H9 (cell line): ENCODE data around the gene NTSR1. TPM values are rescaled to one million over a fixed set of nuclear protein-coding genes. Genes with fewer than 3 reads are reported as not detected.

Experiments used
- DNase-seq: peaks from one replicate; pipeline ENCODE4 v3.0.0-alpha.2; 2017
- H2AFZ ChIP-seq: one replicate; pipeline ENCODE4 v1.6.1; 2013; ENCODE audit warnings: mild to moderate bottlenecking, low read length, control low read depth, moderate library complexity
- H2AK5ac ChIP-seq: 2 replicates; pipeline ENCODE4 v1.6.1; 2013; ENCODE audit warnings: low read length, control low read depth, mixed read lengths; ENCODE audit not compliant: insufficient read length
- H2BK120ac ChIP-seq: one replicate; pipeline ENCODE4 v1.6.1; 2013; ENCODE audit warnings: low read depth, mild to moderate bottlenecking, low read length, control low read depth, inconsistent platforms; ENCODE audit not compliant: poor library complexity, severe bottlenecking
- H2BK12ac ChIP-seq: 2 replicates; pipeline ENCODE4 v1.6.1; 2013; ENCODE audit warnings: low read length, control low read depth, mixed read lengths, low read depth; ENCODE audit not compliant: insufficient read length
- H2BK15ac ChIP-seq: 2 replicates; pipeline ENCODE4 v1.6.1; 2013; ENCODE audit warnings: low read depth, low read length, control low read depth
- H2BK20ac ChIP-seq: one replicate; pipeline ENCODE4 v1.6.1; 2013; ENCODE audit warnings: low read depth, mild to moderate bottlenecking, low read length, control low read depth, inconsistent platforms; ENCODE audit not compliant: poor library complexity, severe bottlenecking
- H2BK5ac ChIP-seq: 2 replicates; pipeline ENCODE4 v1.6.1; 2013; ENCODE audit warnings: low read length, control low read depth, mixed read lengths; ENCODE audit not compliant: insufficient read length
- H3K14ac ChIP-seq: 2 replicates; pipeline ENCODE4 v1.6.1; 2013; ENCODE audit warnings: low read length, control low read depth; ENCODE audit not compliant: insufficient read depth
- H3K18ac ChIP-seq: 2 replicates; pipeline ENCODE4 v1.6.1; 2013; ENCODE audit warnings: low read depth, mild to moderate bottlenecking, mixed read lengths, low read length, control low read depth; ENCODE audit not compliant: insufficient read length
- H3K23ac ChIP-seq: 2 replicates; pipeline ENCODE4 v1.6.1; 2013; ENCODE audit warnings: low read length, control low read depth, mixed read lengths, low read depth; ENCODE audit not compliant: insufficient read length
- H3K23me2 ChIP-seq: 2 replicates; pipeline ENCODE4 v1.6.1; 2013; ENCODE audit warnings: low read depth, mild to moderate bottlenecking, mixed read lengths, low read length, control low read depth; ENCODE audit not compliant: insufficient read length, poor library complexity, severe bottlenecking
- H3K27ac ChIP-seq: 2 replicates; pipeline ENCODE4 v1.5.1; 2013; ENCODE audit warnings: low read length, control low read depth, mixed read lengths, low read depth; ENCODE audit not compliant: insufficient read length
- H3K27me3 ChIP-seq: 2 replicates; pipeline ENCODE4 v1.6.1; 2013; ENCODE audit warnings: low read length, control low read depth, inconsistent platforms; ENCODE audit not compliant: insufficient read depth
- H3K4ac ChIP-seq: 2 replicates; pipeline ENCODE4 v1.6.1; 2013; ENCODE audit warnings: low read depth, mild to moderate bottlenecking, control low read depth, inconsistent platforms, low read length, moderate library complexity
- H3K4me1 ChIP-seq: 2 replicates; pipeline ENCODE4 v1.6.1; 2013; ENCODE audit warnings: low read length, control low read depth, inconsistent platforms; ENCODE audit not compliant: insufficient read depth
- H3K4me2 ChIP-seq: 2 replicates; pipeline ENCODE4 v1.6.1; 2013; ENCODE audit warnings: low read length, control low read depth, mixed read lengths; ENCODE audit not compliant: insufficient read length, insufficient read depth
- H3K56ac ChIP-seq: 2 replicates; pipeline ENCODE4 v1.6.1; 2013; ENCODE audit warnings: low read depth, mild to moderate bottlenecking, mixed read lengths, low read length, control low read depth; ENCODE audit not compliant: insufficient read length
- H3K79me1 ChIP-seq: 2 replicates; pipeline ENCODE4 v1.6.1; 2013; ENCODE audit warnings: low read depth, mild to moderate bottlenecking, moderate library complexity, low read length, control low read depth, inconsistent platforms; ENCODE audit not compliant: insufficient read depth, poor library complexity, severe bottlenecking
- H3K79me2 ChIP-seq: 2 replicates; pipeline ENCODE4 v1.6.1; 2013; ENCODE audit warnings: low read length, control low read depth, inconsistent platforms; ENCODE audit not compliant: insufficient read depth
- H3K9ac ChIP-seq: 2 replicates; pipeline ENCODE4 v1.6.1; 2013; ENCODE audit warnings: low read length, control low read depth, mixed read lengths; ENCODE audit not compliant: insufficient read length; ENCODE audit errors: extremely low read depth
- H3K9me3 ChIP-seq: one replicate; pipeline ENCODE4 v1.6.1; 2013; ENCODE audit warnings: low read depth, low read length, inconsistent platforms; ENCODE audit not compliant: control insufficient read depth
- H3T11ph ChIP-seq: one replicate; pipeline ENCODE4 v1.6.1; 2013; ENCODE audit warnings: mild to moderate bottlenecking, low read length, control low read depth, inconsistent platforms
- H4K20me1 ChIP-seq: one replicate; pipeline ENCODE4 v1.6.1; 2013; ENCODE audit not compliant: control insufficient read depth, insufficient read length, insufficient read depth
- H4K5ac ChIP-seq: 2 replicates; pipeline ENCODE4 v1.6.1; 2013; ENCODE audit warnings: low read depth, mild to moderate bottlenecking, mixed read lengths, low read length, control low read depth; ENCODE audit not compliant: insufficient read length
- H4K8ac ChIP-seq: replicated peaks from 2 replicates; pipeline ENCODE4 v1.6.1; 2013; ENCODE audit warnings: low read length, control low read depth, mixed read lengths, low read depth; ENCODE audit not compliant: insufficient read length
- H4K91ac ChIP-seq: 2 replicates; pipeline ENCODE4 v1.6.1; 2013; ENCODE audit warnings: low read depth, mild to moderate bottlenecking, moderate library complexity, mixed read lengths, low read length, control low read depth; ENCODE audit not compliant: insufficient read length
- H3K27ac Mint-ChIP-seq, 3 experiments: 2 replicates in 2 of 3; 3 replicates in 1 of 3; pipeline ENCODE4 v1.8.0; 2020 to 2021; ENCODE audit warnings: mixed read lengths in 3 of 3, mild to moderate bottlenecking in 1 of 3, moderate library complexity in 1 of 3
- H3K27me3 Mint-ChIP-seq: 2 replicates; pipeline ENCODE4 v1.8.0; 2021; ENCODE audit warnings: low read depth, mild to moderate bottlenecking, moderate library complexity, mixed read lengths
- H3K36me3 Mint-ChIP-seq, 3 experiments: 2 replicates in 2 of 3; 3 replicates in 1 of 3; pipeline ENCODE4 v1.8.0; 2020 to 2021; ENCODE audit warnings: low read depth in 3 of 3, mixed read lengths in 3 of 3; ENCODE audit not compliant: insufficient read depth in 1 of 3
- H3K4me1 Mint-ChIP-seq, 2 experiments: 2 replicates each; pipeline ENCODE4 v1.8.0; 2020; ENCODE audit warnings: mixed read lengths in 2 of 2
- H3K4me3 Mint-ChIP-seq, 2 experiments: 2 replicates in 1 of 2; 3 replicates in 1 of 2; pipeline ENCODE4 v1.8.0; 2020 to 2021; ENCODE audit warnings: mild to moderate bottlenecking in 2 of 2, mixed read lengths in 2 of 2, moderate library complexity in 1 of 2
- H3K9me3 Mint-ChIP-seq, 2 experiments: 2 replicates in 1 of 2; 3 replicates in 1 of 2; pipeline ENCODE4 v1.8.0; 2020; ENCODE audit warnings: mild to moderate bottlenecking in 2 of 2, mixed read lengths in 2 of 2, moderate library complexity in 1 of 2
- WGBS: extraction: QIAGEN DNeasy Blood & Tissue Kit; methylation state at CpG from one replicate; pipeline ENCODE4 v1.1.7; 2013; ENCODE audit warnings: missing lambda C conversion rate, low lambda C conversion rate, mixed read lengths; ENCODE audit not compliant: insufficient read length; ENCODE audit errors: extremely low coverage; 5-methylcytosine and 5-hydroxymethylcytosine counted together
- total RNA-seq: library from RNA; stranded (reverse); gene quantifications from 2 replicates; pipeline ENCODE4 v1.2.1, GENCODE V29; 2021
- TF ChIP-seq, protein P1 (sequence below): fragments of 200-600 bp; sonication (generic); conservative IDR thresholded peaks from 3 replicates; pipeline ENCODE4 v1.8.0; 2021; ENCODE audit warnings: antibody characterized with exemption, mild to moderate bottlenecking

NTSR1 gene
- total RNA-seq, 1 experiment from 2014 or later, result 0.11 TPM

GRCh38 chr20:62688855-62689460, 19.7 kb upstream of the NTSR1 start:
- Histone ChIP-seq H3K14ac (no peak overlapping the region), H2BK12ac (no peak overlapping the region), H4K5ac (no peak overlapping the region), H2AFZ (no peak overlapping the region), H2BK20ac (no peak overlapping the region), H3K56ac (no peak overlapping the region), H3K23ac (no peak overlapping the region), H2AK5ac (no peak overlapping the region), H3K18ac (no peak overlapping the region), H3T11ph (no peak overlapping the region), H3K4me1 (no peaks in the 10 kb centered on the region), H3K4ac (no peak overlapping the region), H3K9ac (no peak overlapping the region), H4K8ac (no peak overlapping the region), H3K23me2 (no peaks in the 10 kb centered on the region), H4K91ac (no peak overlapping the region), H4K20me1 (no peaks in the 10 kb centered on the region), H3K79me1 (no peaks in the 10 kb centered on the region), H3K27me3 (no peaks in the 10 kb centered on the region), H3K27ac (no peak overlapping the region), H3K9me3 (no peaks in the 10 kb centered on the region), H2BK5ac (no peak overlapping the region), H2BK15ac (no peak overlapping the region), H2BK120ac (no peak overlapping the region), H3K79me2 (no peaks in the 10 kb centered on the region), H3K4me2 (no peak overlapping the region)
- TF ChIP-seq, protein P1, sequence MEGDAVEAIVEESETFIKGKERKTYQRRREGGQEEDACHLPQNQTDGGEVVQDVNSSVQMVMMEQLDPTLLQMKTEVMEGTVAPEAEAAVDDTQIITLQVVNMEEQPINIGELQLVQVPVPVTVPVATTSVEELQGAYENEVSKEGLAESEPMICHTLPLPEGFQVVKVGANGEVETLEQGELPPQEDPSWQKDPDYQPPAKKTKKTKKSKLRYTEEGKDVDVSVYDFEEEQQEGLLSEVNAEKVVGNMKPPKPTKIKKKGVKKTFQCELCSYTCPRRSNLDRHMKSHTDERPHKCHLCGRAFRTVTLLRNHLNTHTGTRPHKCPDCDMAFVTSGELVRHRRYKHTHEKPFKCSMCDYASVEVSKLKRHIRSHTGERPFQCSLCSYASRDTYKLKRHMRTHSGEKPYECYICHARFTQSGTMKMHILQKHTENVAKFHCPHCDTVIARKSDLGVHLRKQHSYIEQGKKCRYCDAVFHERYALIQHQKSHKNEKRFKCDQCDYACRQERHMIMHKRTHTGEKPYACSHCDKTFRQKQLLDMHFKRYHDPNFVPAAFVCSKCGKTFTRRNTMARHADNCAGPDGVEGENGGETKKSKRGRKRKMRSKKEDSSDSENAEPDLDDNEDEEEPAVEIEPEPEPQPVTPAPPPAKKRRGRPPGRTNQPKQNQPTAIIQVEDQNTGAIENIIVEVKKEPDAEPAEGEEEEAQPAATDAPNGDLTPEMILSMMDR, result 0 out of 3 replicates have a peak, but pooled peaks have one; percentile 10
- no peak for DNase-seq
- H3K4me1 Mint-ChIP-seq, result peaks cover 14 to 16% of the 10 kb centered on the region in 2 experiments
- H3K27me3 Mint-ChIP-seq, result peaks cover 3% of the 10 kb centered on the region
- H3K36me3 Mint-ChIP-seq, result no peaks in the 10 kb centered on the region
- no peak overlapping the region; a peak in 1 of 7 replicates for H3K27ac Mint-ChIP-seq
- WGBS, result no CpG with 5 or more reads among the region's 29 CpGs
- H3K4me3 Mint-ChIP-seq, result no peak overlapping the region
- H3K9me3 Mint-ChIP-seq, result no peaks in the 10 kb centered on the region; a peak in 1 of 5 replicates
